GM12891 (cell line): ENCODE data around the gene DNAAF3.
"Not testable (repeated sequence)": the region's sequence is repeated elsewhere in the genome, so short reads cannot be mapped to it uniquely, and the experiment has no call there.

Experiments used
- DNase-seq: peaks from one replicate; pipeline ENCODE4 v3.0.0; 2011; ENCODE audit warnings: low spot score; ENCODE audit not compliant: insufficient read length
- FAIRE-seq: peaks from 2 replicates; lab custom pipeline; 2011; peaks lifted over from hg19 to GRCh38; lab: Jason Lieb, UNC
- PAX5 ChIP-seq: IDR thresholded peaks from 2 replicates; pipeline ENCODE4 v1.6.1; 2011; ENCODE audit warnings: low read length, moderate library complexity, mild to moderate bottlenecking; ENCODE audit not compliant: insufficient read depth, severe bottlenecking
- POLR2A ChIP-seq: IDR thresholded peaks from 2 replicates; pipeline ENCODE4 v1.6.1; 2011; ENCODE audit warnings: low read depth, low read length, control low read depth
- POLR2AphosphoS5 ChIP-seq: IDR thresholded peaks from 2 replicates; pipeline ENCODE4 v1.6.1; 2011; ENCODE audit warnings: low read depth, low read length, control low read depth
- POU2F2 ChIP-seq: IDR thresholded peaks from 2 replicates; pipeline ENCODE4 v1.6.1; 2011; ENCODE audit warnings: low read depth, mild to moderate bottlenecking, control low read depth, low read length, moderate library complexity
- SPI1 ChIP-seq: IDR thresholded peaks from 2 replicates; pipeline ENCODE4 v1.6.1; 2011; ENCODE audit warnings: low read depth, low read length, control low read depth
- TAF1 ChIP-seq: IDR thresholded peaks from 2 replicates; pipeline ENCODE4 v1.6.1; 2011; ENCODE audit warnings: low read depth, low read length, control low read depth

The DNAAF3 gene

GRCh38 chr19:55176076-55176475 lies 9.7 kb upstream of the DNAAF3 start:
- DNase-seq: no peak
- no peak for FAIRE-seq
- TF ChIP-seq POLR2A (no peak), TAF1 (no peak), SPI1 (no peak), POLR2AphosphoS5 (no peak), POU2F2 (no peak), PAX5 (no peak)

GRCh38 chr19:55175117-55175867 lies 8.9 kb upstream of the DNAAF3 start:
- no peak for DNase-seq
- TF ChIP-seq POLR2A: no peak
- no peak for TF ChIP-seq POU2F2
- TF ChIP-seq SPI1: no peak
- TF ChIP-seq PAX5: no peak
- TF ChIP-seq TAF1: no peak
- no peak for TF ChIP-seq POLR2AphosphoS5
- FAIRE-seq: no peak

DNA sequence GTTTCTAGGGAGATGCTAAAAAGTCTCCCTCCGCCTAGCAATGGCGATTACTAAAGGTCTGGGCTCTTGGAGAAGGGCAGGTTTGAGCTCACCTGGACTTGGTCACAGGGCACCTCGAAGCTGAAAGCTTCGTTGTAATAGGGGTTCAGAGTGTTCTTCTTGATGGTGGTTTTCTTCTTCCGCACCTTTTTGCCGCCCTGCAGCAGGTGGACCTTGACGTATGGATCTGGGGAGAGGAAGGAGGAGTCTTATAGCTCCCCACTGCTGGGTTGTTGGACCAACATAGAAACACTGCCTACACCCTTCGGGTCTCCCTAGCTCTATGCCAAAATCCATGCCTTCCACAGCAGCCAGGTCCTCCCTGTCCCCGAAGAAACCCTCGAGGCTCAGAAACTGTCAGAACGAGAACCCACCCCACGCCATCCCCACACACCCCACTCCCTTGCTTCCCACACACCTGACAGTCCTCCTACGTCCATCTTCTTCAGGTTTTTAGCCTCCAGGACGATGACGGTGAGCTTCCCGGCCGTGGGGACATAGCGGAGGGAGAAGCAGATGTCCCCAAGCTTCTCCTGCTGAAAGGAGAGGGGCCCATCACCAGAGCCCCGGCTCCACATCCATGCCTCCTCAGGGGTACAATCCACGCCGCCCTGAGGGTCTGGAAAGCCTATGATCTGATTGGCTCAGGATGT lies 8.2 kb upstream of the DNAAF3 start:
- DNase-seq (no peak), FAIRE-seq (no peak)
- TF ChIP-seq POU2F2: no peak
- TF ChIP-seq POLR2A: no peak
- TF ChIP-seq TAF1: no peak

DNA sequence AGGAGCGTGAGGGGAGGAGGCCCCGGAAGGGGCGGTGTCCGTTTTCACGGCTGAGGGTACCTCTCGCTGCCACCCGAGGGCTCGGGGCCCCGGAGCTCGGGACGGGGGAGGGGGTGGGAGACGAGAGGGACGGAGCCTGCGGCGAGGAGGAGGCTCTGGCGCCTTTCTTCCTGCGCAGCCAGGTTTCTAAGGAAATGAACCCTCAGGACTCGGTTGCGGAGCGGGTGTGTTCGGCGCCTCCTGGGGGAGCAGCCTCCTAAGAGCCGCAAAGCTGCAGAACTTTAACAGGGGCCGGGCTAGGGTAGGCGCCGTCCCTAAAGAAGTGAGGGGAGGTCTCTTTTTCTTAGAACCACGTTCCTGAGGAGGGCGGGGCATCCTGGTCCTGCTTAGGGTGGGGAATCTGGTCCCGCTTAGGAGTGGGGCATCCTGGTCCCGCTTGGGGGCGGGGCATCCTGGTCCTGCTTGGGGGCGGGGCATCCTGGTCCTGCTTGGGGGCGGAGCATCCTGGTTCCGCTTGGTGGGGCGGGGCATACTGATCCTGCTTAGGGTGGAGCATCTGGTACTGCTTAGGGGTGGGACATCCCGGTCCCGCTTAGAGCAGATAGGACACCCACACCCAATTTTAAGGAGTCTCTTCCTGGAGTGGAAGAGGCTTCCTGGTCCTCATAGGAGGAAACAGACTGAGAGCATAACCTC lies 7.4 kb upstream of the DNAAF3 start:
- TF ChIP-seq POU2F2 (no peak), SPI1 (no peak), TAF1 (no peak), POLR2AphosphoS5 (no peak), POLR2A (no peak), PAX5 (no peak)
- no peak for DNase-seq
- no peak for FAIRE-seq

DNA sequence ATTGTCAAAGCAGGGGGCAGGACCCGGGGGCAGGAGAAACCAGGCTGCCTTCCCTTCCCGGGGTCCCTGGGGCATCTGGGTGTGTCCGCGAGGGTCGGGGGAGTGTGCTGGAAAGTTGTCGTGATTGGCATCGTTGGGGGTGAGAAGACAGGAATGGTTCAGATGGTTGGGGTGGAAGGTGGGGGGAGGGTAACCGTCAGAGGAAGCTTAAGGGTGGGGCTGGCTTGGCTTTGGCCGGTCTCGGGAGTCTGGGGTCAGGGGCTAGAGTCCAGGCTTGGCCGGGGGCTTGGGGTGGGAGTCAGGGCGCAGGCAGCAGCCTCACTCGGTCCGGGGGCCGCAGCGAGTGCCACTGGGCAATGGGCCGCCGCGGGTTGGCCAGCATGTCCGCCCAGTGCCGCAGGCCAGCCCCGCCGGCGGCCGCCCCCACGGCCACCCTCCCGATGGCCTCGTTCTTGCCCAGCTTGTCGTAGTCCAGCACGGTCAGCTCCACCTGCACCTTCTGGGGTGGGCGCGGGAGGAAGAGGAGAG lies 6.8 kb upstream of the DNAAF3 start:
- DNase-seq: no peak
- FAIRE-seq: no peak
- TF ChIP-seq POU2F2 (no peak), POLR2A (no peak), TAF1 (no peak), PAX5 (no peak), POLR2AphosphoS5 (no peak), SPI1 (no peak)

GRCh38 chr19:55172741-55173140 lies 6.3 kb upstream of the DNAAF3 start:
- TF ChIP-seq POLR2A (no peak), PAX5 (no peak), POU2F2 (no peak), TAF1 (no peak), SPI1 (no peak), POLR2AphosphoS5 (no peak)
- no peak for DNase-seq
- no peak for FAIRE-seq

GRCh38 chr19:55172318-55172717 lies 5.9 kb upstream of the DNAAF3 start:
- not testable (repeated sequence) for FAIRE-seq, DNase-seq

DNA sequence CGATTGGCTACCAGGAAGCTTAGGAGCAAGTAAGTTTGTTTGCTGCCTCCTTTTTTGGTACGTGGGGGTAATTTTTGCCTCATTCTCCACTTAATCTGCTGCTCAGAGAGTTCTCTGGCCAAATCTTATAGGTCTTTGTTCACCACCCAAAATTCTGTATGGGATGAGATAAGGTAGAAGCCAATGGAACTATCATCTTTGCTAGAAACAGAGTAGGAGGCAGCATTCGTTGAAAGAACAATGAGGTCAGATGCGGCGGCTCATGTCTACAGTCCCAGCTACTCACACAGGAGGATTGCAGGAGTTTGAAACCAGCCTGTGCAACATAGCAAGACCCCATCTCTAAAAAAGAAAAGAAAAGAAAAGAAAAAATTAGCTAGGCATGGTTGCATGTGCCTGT lies 5.0 kb upstream of the DNAAF3 start:
- DNase-seq (no peak), FAIRE-seq (no peak)
- TF ChIP-seq PAX5 (no peak), POLR2AphosphoS5 (no peak), SPI1 (no peak), TAF1 (no peak), POU2F2 (no peak), POLR2A (no peak)

DNA sequence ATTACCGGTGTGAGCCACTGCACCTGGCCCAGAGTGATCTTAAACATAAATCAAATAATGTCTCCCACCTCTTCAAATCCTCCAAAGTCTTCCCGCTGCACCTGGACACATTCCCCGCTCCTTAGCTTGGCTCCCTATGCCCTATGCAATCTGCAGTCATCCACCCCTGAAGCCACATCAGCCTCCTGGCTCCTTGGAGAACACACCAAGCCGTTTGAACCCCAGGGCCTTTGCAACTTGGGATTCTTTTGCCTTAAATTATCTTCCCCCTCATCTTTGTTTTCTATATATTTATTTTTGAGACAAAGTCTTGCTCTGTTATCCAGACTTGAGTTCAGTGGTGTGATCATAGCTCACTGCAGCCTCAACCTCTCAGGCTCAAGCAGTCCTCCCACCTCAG lies 2.7 kb upstream of the DNAAF3 start:
- FAIRE-seq: no peak
- DNase-seq: no peak
- TF ChIP-seq POLR2AphosphoS5 (no peak), TAF1 (no peak), POLR2A (no peak)

DNA sequence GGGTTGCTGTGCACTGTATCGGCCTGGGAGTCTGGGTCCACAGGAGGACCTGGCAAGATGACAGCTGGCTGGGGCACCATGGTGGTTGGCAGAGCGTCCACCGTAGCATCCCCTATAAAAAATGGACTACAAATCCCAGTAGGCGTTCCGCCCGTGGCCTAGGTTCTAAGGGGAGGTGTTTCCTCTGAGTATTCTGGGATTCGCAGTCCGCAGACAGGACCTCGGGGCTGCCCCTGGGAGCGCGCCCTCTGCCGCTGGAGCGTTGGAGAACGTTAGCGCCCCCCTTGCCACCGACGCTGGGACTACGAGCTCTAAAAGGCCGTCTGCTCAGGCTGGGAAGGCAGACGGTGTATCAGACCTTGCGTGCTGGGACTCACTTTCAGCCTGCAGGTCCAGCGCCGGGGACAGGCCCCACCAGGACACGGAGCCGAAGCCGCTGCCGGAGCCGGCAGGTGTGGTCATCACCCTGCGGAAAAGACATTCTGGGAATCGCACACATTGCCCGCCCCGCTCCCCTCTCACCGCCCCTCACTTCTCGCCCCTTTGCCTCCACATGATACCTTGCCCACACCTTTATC lies 372 bp downstream of the DNAAF3 start:
- FAIRE-seq (no peak), DNase-seq (no peak)
- TF ChIP-seq PAX5 (no peak), TAF1 (no peak), SPI1 (no peak), POLR2A (no peak), POU2F2 (no peak), POLR2AphosphoS5 (no peak)
